ENCODE measurements around the gene RAD51C.
"Not testable (repeated sequence)": the region's sequence is repeated elsewhere in the genome, so short reads cannot be mapped to it uniquely, and the experiment has no call there.

The RAD51C gene

DNA sequence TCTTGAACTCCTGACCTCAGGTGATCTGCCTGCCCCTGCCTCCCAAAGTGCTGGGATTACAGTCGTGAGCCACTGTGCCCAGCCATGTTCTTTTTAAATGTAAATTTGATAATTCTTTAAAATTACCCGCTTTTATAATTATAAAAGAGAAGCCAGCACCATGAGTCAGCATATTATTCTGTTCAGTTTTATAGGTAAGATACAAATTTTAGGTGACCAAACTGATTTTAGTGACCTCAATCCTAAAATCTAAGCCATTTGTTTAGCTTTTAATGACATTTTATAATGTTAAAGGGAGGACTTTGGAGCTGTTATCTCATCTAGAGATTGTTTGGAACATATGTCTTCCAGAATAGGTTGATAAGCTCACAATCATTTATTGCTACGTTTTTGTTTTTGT is 42.4 kb downstream of the RAD51C start:
- DNase-seq (ENCODE audit: low spot score) = no peak

DNA sequence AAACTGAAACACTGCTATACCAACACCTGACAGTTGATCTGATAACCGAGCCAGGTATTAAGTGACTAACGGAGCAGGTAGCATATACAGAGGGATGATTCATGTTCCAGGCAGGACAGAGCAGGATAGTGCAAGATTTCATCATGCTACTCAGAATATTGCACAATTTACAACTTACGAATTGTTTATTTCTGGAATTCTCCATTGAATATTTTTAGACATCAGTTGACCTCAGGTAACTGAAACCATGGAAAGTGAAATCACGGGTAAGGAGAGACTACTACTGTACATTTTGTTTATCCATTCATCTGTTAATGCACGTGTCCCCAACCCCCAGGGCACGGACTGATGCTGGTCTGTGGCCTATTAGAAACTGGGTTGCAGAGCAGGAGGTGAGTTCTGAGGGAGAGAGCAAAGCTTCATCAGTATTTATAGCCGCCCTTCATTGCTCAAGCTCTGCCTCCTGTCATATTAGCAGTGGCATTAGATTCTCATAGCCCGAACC is 48.8 kb downstream of the RAD51C start:
- DNase-seq (ENCODE audit: low spot score) = no peak

DNA sequence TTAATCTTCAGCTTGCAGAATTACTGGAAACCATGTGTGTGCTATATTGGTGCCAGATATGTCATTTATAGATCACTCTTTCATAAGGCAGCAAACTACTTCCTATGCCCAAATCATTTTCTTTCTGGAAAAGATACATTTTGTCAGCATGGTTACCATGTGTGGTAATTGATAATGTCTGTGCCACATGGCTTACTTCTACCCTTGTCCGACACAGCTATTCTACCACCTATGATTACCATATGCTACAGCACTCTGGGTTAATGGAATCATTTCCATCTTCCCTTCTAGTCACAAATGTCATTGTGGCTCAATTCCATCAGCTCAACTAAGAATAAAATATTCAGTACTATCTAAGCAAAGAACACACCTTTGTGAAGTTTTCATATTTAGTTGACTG is 55.3 kb downstream of the RAD51C start:
- no peak for DNase-seq (ENCODE audit: low spot score)

GRCh38 chr17:58749627-58750026 is 57.2 kb downstream of the RAD51C start:
- DNase-seq (ENCODE audit: low spot score) = not testable (repeated sequence)

DNA sequence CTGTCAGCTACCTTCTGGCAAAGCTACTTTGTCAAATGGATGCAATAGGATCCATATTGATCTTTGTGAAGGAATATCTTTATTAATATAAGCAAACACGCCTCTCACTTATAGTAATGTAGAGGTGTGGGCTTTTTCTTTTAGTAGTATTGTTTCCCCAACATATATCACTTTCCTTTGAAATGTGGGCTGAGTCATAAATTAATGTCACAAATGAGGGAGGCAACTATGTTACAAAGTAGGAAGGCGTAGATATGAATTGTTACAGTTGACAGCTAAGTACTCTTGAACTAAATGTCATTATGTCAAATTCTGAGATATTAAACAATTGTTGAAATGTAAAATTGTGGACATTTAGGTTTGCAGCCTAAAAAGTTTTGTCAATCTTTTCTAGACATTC is 60.6 kb downstream of the RAD51C start:
- no peak for DNase-seq (ENCODE audit: low spot score)

DNA sequence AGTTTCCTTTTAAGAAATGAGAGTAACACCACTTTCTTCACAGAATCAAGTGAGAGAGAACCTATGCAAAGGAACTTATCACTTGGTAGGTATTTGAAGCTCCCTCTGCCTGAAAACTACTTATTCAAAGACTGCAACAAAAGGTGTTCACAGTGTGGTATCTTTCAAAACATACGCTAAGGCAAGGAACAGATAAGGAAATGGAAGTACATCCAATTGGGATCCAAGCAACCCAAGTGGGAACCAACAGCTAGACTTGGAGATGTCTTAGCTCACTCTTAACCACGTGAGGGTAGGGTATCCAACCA is 62.8 kb downstream of the RAD51C start:
- DNase-seq (ENCODE audit: low spot score) = no peak

- DNase-seq (ENCODE audit: low spot score) = peak; percentile 81
Observed at GRCh38 chr17:58755577-58756245, 63.3 kb downstream of the RAD51C start, which contains the start of gene PPM1E. Gene PPM1E (plus strand): TSS chr17:58755854.

DNA sequence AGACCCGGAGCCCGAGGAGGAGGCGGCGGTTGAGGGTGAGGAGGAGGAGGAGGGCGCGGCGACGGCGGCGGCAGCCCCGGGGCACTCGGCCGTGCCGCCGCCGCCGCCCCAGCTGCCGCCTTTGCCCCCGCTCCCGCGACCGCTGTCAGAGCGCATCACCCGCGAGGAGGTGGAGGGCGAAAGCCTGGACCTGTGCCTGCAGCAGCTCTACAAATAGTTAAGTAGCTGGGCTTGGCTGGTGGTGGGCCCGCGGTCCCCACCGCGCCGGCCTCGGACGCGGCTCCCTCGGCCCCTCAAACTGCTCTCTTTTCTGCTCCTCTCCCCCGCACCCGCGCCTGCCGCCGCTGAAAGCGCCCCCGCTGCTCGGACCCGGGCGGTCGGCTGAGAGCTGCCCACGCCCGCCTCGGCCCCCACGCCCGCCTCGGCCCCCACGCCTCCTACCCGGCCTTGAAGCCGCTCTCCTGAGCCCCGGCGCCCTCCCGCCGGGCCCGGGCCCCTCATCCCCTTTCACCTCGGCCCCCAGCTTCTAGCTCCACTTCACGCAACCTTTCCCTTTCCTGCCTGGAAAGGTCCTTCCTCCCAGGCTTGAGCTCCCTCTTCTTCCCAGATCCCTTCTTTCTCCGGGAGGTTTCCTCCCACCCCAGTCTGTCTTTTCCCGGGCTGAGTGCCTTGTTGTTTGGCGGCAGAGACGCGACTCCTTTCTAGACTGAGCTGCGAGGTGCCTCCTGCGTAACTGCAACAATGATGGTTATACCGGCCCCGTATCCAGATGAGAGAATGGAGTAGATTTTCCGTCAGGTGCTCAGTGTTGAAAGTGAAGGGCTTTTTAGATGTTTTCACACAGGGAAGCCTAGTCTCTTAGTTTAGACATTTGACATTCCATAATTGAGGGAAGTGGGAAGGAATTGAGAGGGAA is 64.1 kb downstream of the RAD51C start:
- peak; percentile 34 for DNase-seq (ENCODE audit: low spot score)

DNA sequence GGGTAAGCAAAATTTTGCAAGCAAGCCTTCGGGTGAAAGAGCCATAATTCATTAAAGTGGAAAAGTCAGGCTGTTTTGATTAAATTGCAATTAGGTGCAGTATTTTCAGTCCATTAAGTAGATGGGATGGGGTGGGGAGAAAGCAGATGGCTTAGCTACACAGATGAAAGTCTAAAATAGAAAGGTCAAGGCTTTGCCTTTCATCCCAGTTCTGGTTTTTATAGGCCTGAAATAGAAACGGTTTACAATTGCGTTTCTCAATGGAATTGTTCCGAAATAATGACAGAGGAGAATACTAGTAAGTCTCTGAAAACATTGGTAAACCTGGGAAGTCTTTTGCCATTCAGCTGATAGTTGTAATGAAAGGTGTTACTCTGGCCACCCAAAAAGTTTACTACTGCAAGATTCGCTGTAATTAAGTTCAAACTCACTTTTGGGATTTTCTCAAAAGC is 64.8 kb downstream of the RAD51C start:
- no peak for DNase-seq (ENCODE audit: low spot score)

- DNase-seq (ENCODE audit: low spot score) = no peak
Observed at GRCh38 chr17:58758890-58759289, 66.5 kb downstream of the RAD51C start.

DNA sequence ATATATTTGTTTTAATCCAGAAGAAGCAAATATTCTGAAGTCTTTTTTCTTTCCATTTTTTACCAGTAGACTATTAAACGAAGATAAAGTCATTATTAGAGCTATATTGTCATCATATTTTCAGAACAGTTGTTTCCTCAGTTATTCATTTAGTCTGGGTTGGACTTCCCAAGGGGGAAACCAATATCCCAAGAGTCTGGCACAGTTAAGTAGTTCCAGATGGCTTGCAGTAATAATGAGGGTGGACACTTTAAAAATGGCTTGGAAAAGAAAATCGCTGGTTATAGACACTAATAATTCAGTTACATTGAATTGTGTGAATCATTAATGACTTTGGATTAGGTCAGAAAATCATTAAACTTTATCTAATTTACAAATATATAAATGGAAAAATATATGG is 67.1 kb downstream of the RAD51C start:
- DNase-seq (ENCODE audit: low spot score) = no peak

DNA sequence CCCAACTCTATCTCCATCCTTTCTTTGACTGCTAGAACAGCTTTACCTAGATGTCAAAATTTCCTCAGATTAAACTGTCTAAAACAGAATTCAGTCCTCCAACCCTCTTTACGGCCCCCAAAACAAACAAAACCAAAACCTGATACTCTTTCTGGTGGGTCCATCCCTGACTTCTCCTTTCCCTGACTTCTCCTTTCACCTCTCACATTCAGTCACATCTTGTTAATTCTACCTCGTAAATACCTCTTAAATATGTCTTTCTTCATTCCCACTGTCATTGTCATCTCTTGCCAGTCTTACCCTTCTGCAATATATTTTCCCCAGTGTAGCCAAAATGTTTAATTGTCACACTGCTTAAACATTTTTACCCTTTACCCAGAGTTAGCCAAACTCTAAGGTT is 67.8 kb downstream of the RAD51C start:
- DNase-seq (ENCODE audit: low spot score) = no peak

DNA sequence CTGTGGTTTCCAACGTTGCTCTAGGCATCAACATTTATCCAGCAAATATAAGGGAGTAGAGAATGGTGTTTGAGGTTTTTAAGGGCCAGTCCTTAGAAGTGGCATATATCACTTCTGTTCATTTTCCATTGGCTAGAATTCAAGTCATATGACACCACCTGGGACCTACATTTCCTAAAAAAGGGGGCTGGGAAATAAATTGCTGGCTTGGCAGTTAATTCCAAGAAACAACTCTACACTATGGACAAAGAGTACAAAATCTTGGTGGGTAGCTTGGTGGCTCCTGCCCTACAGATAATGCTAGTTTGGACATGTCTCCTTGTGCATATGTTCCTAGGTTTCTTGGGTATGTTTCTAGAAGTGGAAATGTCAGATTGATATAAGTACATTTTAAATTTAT is 70.9 kb downstream of the RAD51C start:
- DNase-seq (ENCODE audit: low spot score) = no peak

GRCh38 chr17:58764373-58764772 is 72.0 kb downstream of the RAD51C start:
- no peak for DNase-seq (ENCODE audit: low spot score)

DNA sequence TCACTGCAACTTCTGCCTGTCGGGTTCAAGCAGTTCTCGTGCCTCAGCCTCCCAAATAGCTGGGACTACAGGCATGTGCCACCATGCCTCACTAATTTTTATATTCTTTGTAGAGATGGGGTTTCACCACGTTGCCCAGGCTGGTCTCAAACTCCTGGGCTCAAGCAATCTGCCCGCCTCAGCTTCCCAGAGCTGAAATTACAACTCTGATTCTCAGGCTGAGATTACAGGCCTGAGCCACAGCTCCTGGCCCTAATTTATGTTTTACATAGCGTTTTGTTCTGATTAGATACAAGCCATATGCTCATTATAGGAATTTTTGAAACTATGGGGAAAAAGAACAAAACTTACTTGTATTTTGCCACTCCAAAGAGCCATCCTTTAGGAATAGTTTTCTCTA is 86.1 kb downstream of the RAD51C start:
- DNase-seq (ENCODE audit: low spot score) = not testable (repeated sequence)

DNA sequence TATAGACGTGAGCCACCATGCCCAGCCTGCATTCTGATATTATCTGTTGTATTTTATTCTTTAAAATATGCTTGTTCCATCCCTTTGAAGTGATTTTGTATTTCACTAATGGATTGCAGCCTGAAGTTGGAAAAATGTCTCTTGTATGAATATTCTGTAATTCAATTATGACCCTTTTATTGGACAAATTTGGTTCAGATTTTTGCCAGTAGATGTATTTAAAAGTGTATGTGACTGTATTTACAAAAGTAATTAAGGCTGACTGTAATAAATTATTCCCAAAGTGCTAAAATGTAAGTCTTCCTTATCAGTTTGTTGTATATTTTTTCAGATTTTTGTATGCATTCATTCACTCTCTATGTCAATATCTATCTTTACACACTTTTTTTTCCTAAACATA is 87.0 kb downstream of the RAD51C start:
- DNase-seq (ENCODE audit: low spot score) = no peak

GRCh38 chr17:58783380-58783779 is 91.0 kb downstream of the RAD51C start:
- no peak for DNase-seq (ENCODE audit: low spot score)

DNA sequence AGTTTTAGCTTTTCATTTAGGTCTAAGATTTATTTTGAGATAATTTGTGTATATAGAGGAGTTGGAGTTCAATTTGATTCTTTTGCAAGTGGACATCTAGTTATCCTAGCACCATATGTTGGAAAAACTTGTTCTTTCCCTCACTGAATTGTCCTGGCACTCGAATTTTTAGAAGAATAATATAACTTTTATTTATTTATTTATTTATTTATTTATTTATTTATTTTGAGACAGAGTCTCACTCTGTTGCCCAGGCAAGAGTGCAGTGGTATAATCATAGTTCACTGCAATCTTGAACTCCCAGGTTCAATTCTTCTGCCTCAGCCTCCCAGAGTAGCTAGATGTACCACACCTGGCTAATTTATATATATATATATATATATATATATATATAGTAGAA is 92.7 kb downstream of the RAD51C start:
- DNase-seq (ENCODE audit: low spot score) = no peak

Measured in GM03348 (cell line).